Peyer's patch (tissue), 4 donors: Measurements from ENCODE around the gene DOCK9. TPM values are rescaled to one million over a fixed set of nuclear protein-coding genes. Genes with fewer than 3 reads are reported as not detected.

Source experiments
- DNase-seq, 3 donors: peaks; one replicate each; pipeline ENCODE4 v3.0.0-alpha.2; 2017 to 2019
- H3K27ac ChIP-seq, 4 donors: fragments of 200-600 bp; sonication (generic); one replicate each; pipeline ENCODE4 v1.5.1; 2016 to 2019
- H3K27me3 ChIP-seq, 2 donors: fragments of 200-600 bp; sonication (generic); one replicate each; pipeline ENCODE4 v1.5.1; 2019
- H3K36me3 ChIP-seq, 3 donors: fragments of 200-600 bp; sonication (generic); one replicate each; pipeline ENCODE4 v1.5.1; 2016 to 2019
- H3K4me1 ChIP-seq, 4 donors: fragments of 200-600 bp; sonication (generic); one replicate each; pipeline ENCODE4 v1.5.1; 2016 to 2019
- H3K4me3 ChIP-seq, 4 donors: fragments of 200-600 bp; sonication (generic); 1 replicate in 3 of 4; 2 replicates in 1 of 4; pipeline ENCODE4 v1.5.1; 2016 to 2019; ENCODE audit warnings: mild to moderate bottlenecking in 1 of 4
- H3K9me3 ChIP-seq, 4 donors: fragments of 200-600 bp; sonication (generic); one replicate each; pipeline ENCODE4 v1.5.1; 2016 to 2019; ENCODE audit warnings: mild to moderate bottlenecking in 1 of 4
- CTCF ChIP-seq, 6 experiments: fragments of 450-650 bp in 4 of 6; fragments of 200-600 bp in 2 of 6; sonication (generic) in 1 of 6; IDR thresholded peaks; one replicate each; pipeline ENCODE4 v1.5.1; 2017 to 2019; ENCODE audit warnings: antibody characterized with exemption in 6 of 6, mild to moderate bottlenecking in 3 of 6, moderate library complexity in 1 of 6
- POLR2A ChIP-seq, 2 donors: fragments of 450-650 bp; IDR thresholded peaks; one replicate each; pipeline ENCODE4 v1.5.1; 2017; ENCODE audit warnings: antibody characterized with exemption in 2 of 2, mild to moderate bottlenecking in 2 of 2, moderate library complexity in 2 of 2
- total RNA-seq, 4 donors: library from RNA; depleted of rRNA; stranded (reverse); fragments of >200 nt; gene quantifications; one replicate each; pipeline ENCODE4 v1.1.0, GENCODE V29; 2016

DOCK9 gene
- total RNA-seq, 4 donors from 2014 or later = 52.5 to 166 (median 54.2) TPM

GRCh38 chr13:98804336-98804855, 173.5 kb downstream of the DOCK9 start:
- Histone ChIP-seq H3K36me3 (peaks cover 0 to 23% (median 0%) of the 10 kb centered on the region in 3 donors), H3K27ac (peak overlapping the region in 2 of 4 donors; percentile 36 to 68), H3K27me3 (no peaks in the 10 kb centered on the region), H3K9me3 (no peaks in the 10 kb centered on the region), H3K4me3 (no peak overlapping the region), H3K4me1 (peaks cover 0 to 10% (median 0%) of the 10 kb centered on the region in 4 donors)
- TF ChIP-seq CTCF (IDR thresholded peaks at IDR 0.05) = no peak
- no peak for TF ChIP-seq POLR2A (IDR thresholded peaks at IDR 0.05)
- peak in 1 of 3 donors; percentile 60 for DNase-seq

GRCh38 chr13:98803921-98804320, 173.9 kb downstream of the DOCK9 start:
- TF ChIP-seq CTCF (IDR thresholded peaks at IDR 0.05) (no peak), POLR2A (IDR thresholded peaks at IDR 0.05) (no peak)
- Histone ChIP-seq H3K4me1 (peaks cover 0 to 10% (median 0%) of the 10 kb centered on the region in 4 donors), H3K4me3 (no peak overlapping the region), H3K9me3 (no peaks in the 10 kb centered on the region), H3K36me3 (peaks cover 0 to 20% (median 0%) of the 10 kb centered on the region in 3 donors), H3K27me3 (no peaks in the 10 kb centered on the region), H3K27ac (peak overlapping the region in 2 of 4 donors; percentile 36 to 68)
- DNase-seq = no peak

- H3K36me3 ChIP-seq = peaks cover 0 to 20% (median 0%) of the 10 kb centered on the region in 3 donors
- no peak overlapping the region for H3K4me3 ChIP-seq
- H3K27ac ChIP-seq = peak overlapping the region in 3 of 4 donors; percentile 21 to 87 (median 76)
- H3K9me3 ChIP-seq = no peaks in the 10 kb centered on the region
- DNase-seq = peak in 2 of 3 donors; percentile 69
- peak in 1 of 2 donors; percentile 31 for TF ChIP-seq POLR2A (IDR thresholded peaks at IDR 0.05)
- TF ChIP-seq CTCF (IDR thresholded peaks at IDR 0.05) = no peak
- peaks cover 0 to 10% (median 0%) of the 10 kb centered on the region in 4 donors for H3K4me1 ChIP-seq
- H3K27me3 ChIP-seq = no peaks in the 10 kb centered on the region
Observed at GRCh38 chr13:98803111-98803561, 174.7 kb downstream of the DOCK9 start.

GRCh38 chr13:98802559-98802958, 175.3 kb downstream of the DOCK9 start:
- peak in 1 of 3 donors; percentile 66 for DNase-seq
- peak overlapping the region in 3 of 4 donors; percentile 30 to 87 (median 76) for H3K27ac ChIP-seq

GRCh38 chr13:98801626-98802418, 176.0 kb downstream of the DOCK9 start:
- no peak for DNase-seq
- no peaks in the 10 kb centered on the region for H3K27me3 ChIP-seq
- H3K4me1 ChIP-seq = peaks cover 0 to 10% (median 0%) of the 10 kb centered on the region in 4 donors
- H3K4me3 ChIP-seq = no peak overlapping the region
- TF ChIP-seq POLR2A (IDR thresholded peaks at IDR 0.05) = no peak
- TF ChIP-seq CTCF (IDR thresholded peaks at IDR 0.05) = no peak
- H3K36me3 ChIP-seq = peaks cover 0 to 27% (median 0%) of the 10 kb centered on the region in 3 donors
- H3K27ac ChIP-seq = peak overlapping the region in 3 of 4 donors; percentile 30 to 87 (median 76)
- H3K9me3 ChIP-seq = no peaks in the 10 kb centered on the region

More at GRCh38 chr13:98802559-98802958, 175.3 kb downstream of the DOCK9 start:
- Histone ChIP-seq H3K36me3 (peaks cover 0 to 20% (median 0%) of the 10 kb centered on the region in 3 donors), H3K4me3 (no peak overlapping the region), H3K27me3 (no peaks in the 10 kb centered on the region), H3K9me3 (no peaks in the 10 kb centered on the region), H3K4me1 (peaks cover 0 to 10% (median 0%) of the 10 kb centered on the region in 4 donors)
- TF ChIP-seq POLR2A (IDR thresholded peaks at IDR 0.05) (no peak), CTCF (IDR thresholded peaks at IDR 0.05) (no peak)
